ENCODE results near the gene ZNF598.

DNA sequence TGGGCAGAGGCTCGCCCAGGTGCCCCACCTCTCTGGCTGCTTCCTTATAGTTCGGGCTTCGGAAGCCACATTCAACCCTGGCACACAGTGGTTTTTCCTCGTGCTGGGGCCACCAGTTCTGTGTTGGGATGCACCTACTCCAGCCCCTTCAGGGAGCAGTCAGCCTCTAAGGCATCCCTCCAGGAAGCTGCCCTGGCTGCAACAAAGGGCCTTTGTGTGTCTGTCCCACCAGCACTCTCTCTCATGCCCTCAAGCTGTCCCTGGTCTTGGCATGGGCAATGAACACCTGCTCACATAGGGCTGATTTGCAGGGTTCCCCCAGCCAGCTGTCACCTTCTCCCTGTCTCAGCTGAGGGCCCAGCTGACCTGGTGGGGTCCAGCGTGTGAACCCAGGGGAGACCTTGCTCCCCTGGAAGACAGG, 27.6 kb downstream of the ZNF598 start:
- TF ChIP-seq, protein P1, sequence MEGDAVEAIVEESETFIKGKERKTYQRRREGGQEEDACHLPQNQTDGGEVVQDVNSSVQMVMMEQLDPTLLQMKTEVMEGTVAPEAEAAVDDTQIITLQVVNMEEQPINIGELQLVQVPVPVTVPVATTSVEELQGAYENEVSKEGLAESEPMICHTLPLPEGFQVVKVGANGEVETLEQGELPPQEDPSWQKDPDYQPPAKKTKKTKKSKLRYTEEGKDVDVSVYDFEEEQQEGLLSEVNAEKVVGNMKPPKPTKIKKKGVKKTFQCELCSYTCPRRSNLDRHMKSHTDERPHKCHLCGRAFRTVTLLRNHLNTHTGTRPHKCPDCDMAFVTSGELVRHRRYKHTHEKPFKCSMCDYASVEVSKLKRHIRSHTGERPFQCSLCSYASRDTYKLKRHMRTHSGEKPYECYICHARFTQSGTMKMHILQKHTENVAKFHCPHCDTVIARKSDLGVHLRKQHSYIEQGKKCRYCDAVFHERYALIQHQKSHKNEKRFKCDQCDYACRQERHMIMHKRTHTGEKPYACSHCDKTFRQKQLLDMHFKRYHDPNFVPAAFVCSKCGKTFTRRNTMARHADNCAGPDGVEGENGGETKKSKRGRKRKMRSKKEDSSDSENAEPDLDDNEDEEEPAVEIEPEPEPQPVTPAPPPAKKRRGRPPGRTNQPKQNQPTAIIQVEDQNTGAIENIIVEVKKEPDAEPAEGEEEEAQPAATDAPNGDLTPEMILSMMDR (IDR thresholded peaks at IDR 0.05 in 2 of 3, conservative IDR thresholded peaks at IDR 0.05 in 1 of 3; ENCODE audit: control insufficient read depth in 2 of 3, extremely low read depth in 1 of 3, insufficient read depth in 1 of 3, low read depth in 3 of 3, low read length in 3 of 3) = no peak
- TF ChIP-seq YY1 (IDR thresholded peaks at IDR 0.05; ENCODE audit: low read depth, low read length) (no peak), SRF (IDR thresholded peaks at IDR 0.05; ENCODE audit: low read depth in 2 of 2, low read length in 2 of 2) (no peak), BHLHE40 (IDR thresholded peaks at IDR 0.05; ENCODE audit: borderline replicate concordance in 1 of 2, low read depth in 2 of 2, low read length in 1 of 2) (no peak), SP1 (IDR thresholded peaks at IDR 0.05; ENCODE audit: low read depth, low read length) (no peak), ZNF274 (IDR thresholded peaks at IDR 0.05; ENCODE audit: insufficient read depth, insufficient read length) (no peak), PBX3 (IDR thresholded peaks at IDR 0.05; ENCODE audit: insufficient replicate concordance, low read depth, low read length) (no peak), MXI1 (IDR thresholded peaks at IDR 0.05; ENCODE audit: low read depth, low read length) (no peak), TCF3 (IDR thresholded peaks at IDR 0.05; ENCODE audit: borderline replicate concordance, insufficient read depth, low read depth, low read length) (no peak), CBX5 (IDR thresholded peaks at IDR 0.05; ENCODE audit: low read depth) (no peak), EZH2 (IDR thresholded peaks at IDR 0.05; ENCODE audit: borderline replicate concordance, control insufficient read depth, low read depth, low read length) (no peak), POLR2A (IDR thresholded peaks at IDR 0.05; ENCODE audit: low read depth, low read length) (no peak)
